Amygdala (tissue), 56 donors: Measurements from ENCODE around the gene SPIB.

Experiments
- DNase-seq, 56 donors: peaks; one replicate each; lab custom pipeline; 2025; lab: John Stamatoyannopoulos, UW

SPIB gene

DNA sequence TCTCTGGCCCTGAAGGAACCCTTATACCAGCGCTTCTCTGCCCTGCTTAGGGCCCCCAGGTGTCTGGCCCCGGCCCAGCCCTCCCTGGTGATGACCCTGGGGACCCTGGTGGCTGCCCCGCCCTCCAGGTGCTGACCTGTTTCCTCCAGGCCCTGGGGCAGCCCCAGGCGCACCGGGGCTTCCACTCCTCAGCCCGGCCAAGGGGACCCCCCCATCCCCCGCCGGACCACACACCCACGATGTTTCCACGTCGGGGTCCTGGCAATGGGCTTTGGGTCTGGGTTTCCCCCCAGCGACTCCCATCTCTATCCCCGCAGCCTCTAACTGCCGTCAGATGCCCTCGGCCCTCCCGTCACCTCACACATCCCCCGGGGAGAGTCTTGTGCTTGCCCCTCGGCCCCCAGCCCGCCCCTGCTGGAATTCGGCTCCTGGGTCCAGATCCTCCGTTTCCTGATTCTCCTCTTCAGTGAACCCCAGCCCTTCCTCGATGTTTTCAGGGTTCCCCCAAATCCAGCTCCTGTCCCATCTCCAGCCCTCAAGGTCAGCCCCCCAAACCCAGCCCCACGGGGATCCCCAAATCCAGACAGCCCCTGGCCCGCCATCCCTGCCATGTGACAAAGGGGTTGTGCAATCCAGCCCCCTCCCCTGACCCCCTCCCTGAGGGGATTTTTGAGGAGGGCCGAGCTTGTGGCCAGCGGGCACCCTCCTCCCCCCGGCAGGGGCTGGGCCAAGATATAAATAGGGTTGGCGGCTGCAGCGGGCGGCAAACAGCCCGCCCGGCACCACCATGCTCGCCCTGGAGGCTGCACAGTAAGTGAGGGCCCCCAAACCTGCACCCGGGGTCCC, at the start of gene SPIB:
Gene SPIB, plus strand, starts transcription at position 763 of the 846 bp plus-strand sequence. Its CDS starts 25 bp downstream, at position 788.
- no peak for DNase-seq

DNA sequence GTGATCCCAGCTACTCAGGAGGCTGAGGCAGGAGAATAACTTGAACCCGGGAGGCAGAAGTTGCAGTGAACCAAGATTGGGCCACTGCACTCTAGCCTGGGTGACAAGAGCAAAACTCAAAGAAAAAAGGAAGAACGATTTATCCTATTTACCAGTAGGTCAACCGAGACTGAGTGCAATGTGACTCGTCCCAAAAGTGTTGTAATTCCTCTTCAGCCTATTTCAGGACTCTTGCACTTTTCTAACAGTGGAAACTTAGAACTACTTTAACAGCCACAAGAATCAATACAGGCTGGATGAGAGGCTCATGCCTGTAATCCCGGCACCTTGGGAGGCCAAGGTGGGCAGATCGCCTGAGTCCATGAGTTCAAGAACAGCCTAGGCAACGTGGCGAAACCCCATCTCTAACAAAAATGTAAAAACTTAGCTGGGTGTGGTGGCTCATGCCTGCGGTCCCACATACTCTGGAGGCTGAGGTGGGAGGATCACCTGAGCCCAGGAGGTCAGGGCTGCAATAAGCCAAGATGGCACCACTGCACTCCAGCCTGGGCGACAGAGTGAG, 46.7 kb upstream of the SPIB start:
- no peak for DNase-seq

DNA sequence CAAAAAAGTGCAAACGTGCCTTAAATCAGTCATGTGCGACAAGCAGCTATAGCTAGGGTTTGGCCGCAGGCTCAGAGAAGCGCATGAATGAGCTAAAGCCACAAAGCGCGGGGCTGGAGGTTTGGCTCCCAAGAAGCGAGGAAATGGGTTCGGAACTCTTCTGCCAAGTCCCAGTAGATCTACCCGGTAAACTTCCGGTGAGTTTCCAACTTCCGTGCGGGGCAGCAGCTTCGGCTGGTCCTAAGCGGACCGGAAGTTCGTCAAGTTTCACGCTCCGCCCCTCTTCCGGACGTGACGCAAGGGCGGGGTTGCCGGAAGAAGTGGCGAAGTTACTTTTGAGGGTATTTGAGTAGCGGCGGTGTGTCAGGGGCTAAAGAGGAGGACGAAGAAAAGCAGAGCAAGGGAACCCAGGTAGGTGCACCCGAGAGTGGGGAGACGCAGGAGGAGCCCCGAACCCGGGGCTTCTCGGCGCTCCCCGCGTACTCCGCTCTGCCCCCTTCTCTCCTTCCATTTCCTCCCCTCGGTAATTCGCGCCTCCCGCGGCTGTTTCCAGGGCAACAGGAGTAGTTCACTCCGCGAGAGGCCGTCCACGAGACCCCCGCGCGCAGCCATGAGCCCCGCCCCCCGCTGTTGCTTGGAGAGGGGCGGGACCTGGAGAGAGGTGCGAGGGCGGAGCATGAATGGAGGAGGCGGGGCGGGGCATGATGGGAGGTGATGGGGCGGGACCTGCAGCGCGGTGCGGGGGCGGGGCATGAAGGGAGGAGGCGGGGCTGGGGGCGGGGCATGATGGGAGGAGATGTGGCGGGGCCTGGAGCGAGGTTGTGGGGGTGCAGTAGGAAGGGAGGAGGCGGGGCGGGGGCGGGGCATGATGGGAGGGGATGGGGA, 42.3 kb upstream of the SPIB start, which contains the start of gene NR1H2:
Gene NR1H2, plus strand, starts transcription at position 292 of the 885 bp plus-strand sequence. CDS start 1,149 bp downstream, outside the sequence.
- DNase-seq, result peak; percentile 47 to 98 (median 93)

DNA sequence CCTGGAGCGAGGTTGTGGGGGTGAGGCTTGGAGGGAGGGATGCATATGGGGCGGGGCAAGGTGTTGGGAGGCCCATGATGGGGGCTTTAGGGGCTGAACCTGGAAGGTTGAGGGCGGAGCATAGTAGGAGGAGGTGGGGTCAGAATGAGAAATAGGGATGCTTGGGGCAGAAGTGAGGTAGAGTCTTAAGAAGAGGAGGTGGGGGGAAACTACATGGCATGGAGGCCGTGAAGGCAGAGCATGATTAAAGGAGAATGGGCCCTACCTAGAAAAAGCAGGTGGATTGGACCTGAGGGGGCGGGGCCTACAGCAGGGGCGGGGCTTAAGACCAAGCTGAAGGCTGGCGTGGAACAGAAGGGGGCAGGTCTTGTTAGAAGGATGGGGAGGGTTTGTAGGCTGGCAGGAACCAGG, 41.7 kb upstream of the SPIB start:
- DNase-seq, result peak in 1 of 56 donors; percentile 38

DNA sequence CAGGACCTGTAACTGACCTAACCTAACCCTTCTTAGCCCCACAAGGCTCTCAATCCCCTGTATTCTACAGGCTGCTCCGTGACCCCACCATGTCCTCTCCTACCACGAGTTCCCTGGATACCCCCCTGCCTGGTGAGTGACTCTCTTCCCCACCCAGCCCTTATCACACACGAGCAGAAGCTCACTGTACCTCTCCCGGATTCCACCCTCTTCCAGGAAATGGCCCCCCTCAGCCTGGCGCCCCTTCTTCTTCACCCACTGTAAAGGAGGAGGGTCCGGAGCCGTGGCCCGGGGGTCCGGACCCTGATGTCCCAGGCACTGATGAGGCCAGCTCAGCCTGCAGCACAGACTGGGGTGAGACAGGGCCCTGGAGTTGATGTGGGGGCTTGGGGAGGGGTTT, 41.2 kb upstream of the SPIB start:
- no peak for DNase-seq

DNA sequence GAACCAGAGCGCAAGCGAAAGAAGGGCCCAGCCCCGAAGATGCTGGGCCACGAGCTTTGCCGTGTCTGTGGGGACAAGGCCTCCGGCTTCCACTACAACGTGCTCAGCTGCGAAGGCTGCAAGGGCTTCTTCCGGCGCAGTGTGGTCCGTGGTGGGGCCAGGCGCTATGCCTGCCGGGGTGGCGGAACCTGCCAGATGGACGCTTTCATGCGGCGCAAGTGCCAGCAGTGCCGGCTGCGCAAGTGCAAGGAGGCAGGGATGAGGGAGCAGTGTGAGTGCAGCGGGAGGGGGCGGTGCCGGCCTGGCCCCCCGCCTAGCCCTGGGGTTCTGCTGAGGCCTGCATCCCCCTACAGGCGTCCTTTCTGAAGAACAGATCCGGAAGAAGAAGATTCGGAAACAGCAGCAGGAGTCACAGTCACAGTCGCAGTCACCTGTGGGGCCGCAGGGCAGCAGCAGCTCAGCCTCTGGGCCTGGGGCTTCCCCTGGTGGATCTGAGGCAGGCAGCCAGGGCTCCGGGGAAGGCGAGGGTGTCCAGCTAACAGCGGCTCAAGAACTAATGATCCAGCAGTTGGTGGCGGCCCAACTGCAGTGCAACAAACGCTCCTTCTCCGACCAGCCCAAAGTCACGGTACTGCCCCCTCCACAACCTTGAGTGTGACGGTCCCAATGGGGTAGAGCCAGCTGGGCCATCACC, 40.4 kb upstream of the SPIB start:
- DNase-seq, result no peak

DNA sequence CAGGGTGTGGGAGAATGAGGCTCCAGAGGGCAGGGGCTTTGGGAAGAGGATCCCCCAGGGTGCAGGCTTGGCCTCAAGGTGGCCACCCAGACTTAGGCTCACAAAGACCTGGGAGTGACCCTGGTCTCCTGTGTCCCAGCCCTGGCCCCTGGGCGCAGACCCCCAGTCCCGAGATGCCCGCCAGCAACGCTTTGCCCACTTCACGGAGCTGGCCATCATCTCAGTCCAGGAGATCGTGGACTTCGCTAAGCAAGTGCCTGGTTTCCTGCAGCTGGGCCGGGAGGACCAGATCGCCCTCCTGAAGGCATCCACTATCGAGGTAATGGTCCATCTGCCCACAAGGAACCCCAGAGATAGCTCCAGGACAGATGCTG, 39.9 kb upstream of the SPIB start:
- no peak for DNase-seq

DNA sequence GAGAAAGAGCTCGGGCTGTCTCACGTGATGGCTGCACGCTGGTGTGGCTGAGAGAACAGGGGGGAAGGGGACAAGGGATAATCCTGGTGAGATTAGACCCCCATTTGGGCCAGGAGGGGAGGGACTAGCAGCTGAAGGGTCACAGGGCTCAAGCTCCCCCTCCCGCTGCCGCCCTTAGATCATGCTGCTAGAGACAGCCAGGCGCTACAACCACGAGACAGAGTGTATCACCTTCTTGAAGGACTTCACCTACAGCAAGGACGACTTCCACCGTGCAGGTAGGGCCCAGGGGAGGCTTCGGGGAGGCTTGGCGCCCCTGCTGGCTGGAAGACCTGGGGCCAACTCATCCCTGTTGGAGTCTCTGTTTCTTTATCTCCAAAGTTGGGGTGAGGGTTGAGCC, 39.1 kb upstream of the SPIB start:
- no peak for DNase-seq

DNA sequence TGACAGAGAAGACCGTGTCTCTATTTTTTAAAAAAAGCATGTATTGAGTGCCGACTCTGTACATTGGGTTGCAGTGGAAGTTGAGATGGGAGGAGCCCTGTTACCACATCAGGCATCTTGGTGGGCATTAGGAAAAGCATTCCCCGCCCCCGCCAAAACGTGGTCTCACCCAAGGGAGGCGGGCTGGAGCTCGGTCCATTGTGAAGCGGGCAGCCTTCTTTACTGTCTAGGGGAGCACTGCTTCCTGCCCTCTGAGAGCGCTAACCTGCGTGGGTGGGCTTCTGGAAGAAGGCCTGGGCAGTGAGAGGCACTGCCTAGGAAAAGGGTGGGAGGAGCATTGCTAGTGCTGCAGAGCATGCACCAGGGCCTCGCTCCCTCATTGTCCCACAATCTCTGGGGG, 38.6 kb upstream of the SPIB start:
- DNase-seq, result no peak

DNA sequence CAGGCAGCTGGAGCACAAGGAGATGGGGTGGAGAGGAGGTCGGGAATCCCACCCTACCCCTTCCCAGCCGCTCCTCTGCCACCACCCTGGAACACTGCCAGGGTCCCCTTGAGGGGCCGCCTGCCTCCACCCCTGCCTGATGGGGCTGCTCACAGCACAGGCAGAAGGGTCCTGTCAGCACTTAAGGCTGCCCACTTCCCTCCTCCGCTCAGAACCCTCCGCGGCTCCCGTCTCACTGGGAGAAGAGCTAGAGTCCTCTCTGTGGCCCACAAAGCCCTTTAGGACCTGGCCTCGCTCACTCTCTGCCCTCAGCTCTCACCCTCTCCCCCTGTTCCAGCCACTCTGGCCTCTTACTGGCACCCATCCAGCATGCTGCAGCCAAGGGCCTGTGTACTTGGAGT, 38.0 kb upstream of the SPIB start:
- DNase-seq, result peak in 1 of 56 donors; percentile 18

DNA sequence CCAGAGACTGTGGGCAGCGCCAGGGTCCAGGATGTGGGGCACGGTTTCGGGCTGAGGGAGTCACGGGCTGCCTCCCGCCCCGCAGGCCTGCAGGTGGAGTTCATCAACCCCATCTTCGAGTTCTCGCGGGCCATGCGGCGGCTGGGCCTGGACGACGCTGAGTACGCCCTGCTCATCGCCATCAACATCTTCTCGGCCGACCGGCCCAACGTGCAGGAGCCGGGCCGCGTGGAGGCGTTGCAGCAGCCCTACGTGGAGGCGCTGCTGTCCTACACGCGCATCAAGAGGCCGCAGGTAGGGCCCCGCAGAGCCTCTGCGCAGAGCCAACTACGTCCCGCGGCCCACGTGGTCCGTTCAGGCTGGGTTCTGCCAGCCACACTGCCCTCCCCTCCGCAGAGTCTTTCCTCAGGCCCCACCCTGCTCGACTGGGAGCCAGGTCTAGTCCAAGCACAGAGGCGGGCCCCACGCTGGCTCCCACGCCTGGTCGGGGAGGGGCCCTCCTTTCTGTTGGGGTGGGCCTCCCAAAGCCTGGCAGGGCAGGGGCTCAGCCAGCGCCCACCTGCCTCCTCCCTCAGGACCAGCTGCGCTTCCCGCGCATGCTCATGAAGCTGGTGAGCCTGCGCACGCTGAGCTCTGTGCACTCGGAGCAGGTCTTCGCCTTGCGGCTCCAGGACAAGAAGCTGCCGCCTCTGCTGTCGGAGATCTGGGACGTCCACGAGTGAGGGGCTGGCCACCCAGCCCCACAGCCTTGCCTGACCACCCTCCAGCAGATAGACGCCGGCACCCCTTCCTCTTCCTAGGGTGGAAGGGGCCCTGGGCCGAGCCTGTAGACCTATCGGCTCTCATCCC, 36.6 kb upstream of the SPIB start:
- no peak for DNase-seq

DNA sequence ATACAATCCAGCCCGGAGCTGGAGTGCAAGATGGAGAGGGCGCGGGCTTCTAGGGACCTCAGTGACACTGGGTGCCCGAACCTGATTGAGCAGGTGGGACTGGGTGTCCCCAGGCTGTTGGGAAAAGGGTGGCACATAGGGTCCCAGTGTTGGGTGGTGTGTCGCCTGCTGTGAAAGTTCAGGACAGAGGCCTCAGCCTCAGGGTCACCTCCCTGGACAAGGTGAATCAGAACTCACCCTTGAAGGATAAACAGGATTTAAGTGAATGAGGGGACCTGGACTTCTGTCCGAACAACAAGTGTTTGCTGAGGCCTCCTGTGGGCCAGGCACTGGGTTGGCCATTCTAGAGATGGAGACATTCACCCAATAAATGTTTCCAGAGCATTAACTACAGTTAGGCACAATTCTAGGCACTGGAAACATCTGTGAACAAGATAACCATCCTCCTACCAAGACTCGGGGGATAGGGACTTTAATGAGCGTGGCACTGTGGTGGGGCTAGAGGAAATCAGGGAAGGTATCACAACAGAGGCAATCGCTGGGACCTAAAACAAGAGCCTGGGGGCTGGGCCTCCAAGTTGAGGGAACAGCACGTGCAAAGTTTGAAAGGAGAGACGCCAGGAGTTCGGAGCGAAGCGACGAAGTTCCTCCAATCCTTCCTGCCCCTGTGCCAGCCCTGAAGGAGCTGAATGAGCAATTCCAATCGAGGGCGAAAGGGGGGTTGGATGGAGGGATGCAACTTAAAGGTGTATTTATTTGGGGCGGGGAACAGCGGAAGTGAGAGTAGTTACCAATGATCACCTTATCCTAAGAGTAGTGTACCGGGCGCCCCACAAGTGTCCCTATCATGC, 35.5 kb upstream of the SPIB start:
- peak in 1 of 56 donors; percentile 52 for DNase-seq

DNA sequence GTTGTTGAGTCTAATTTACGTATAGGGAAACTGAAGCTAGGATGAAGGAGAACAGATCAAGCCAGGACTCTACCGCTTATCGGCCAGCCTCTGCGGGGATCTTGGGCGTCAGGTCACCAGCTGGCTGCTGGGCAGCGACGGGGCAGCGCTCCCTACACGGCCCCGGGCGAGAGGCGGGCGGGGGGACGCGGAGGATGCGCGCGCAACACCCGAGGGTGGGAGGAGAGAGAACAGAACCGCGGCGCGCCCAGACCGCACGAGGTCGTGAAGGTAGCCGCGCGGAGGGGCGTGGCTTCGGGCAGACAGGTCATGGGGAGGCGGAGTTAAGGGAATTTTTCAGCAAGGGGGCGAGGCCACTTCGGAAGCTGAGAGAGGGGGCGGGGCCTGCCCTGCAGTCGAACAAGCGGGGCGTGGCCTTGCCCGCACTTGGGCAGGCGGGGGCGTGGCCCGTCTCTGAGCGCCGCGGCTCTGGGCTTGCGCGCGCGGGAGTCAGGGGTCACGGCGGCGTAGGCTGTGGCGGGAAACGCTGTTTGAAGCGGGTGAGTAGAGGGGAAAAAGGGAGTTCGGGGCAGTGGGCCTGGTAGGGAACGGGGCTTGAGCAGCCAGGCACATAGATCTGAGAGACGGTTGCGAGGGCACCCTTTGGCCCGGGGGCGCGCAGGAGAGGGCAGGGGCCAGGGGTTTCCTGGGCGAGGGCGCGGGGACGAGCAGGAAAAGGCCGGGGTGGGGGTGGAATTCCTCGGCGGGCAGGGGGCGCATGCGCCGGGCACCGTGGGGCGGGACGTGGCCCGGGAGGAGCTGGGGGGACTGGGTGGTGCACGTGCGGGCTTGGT, 34.7 kb upstream of the SPIB start, which contains the start of gene POLD1:
Gene POLD1, plus strand, starts transcription at position 496 of the 833 bp plus-strand sequence. CDS start 14,505 bp downstream, outside the sequence.
- DNase-seq, result peak; percentile 47 to 96 (median 88)

DNA sequence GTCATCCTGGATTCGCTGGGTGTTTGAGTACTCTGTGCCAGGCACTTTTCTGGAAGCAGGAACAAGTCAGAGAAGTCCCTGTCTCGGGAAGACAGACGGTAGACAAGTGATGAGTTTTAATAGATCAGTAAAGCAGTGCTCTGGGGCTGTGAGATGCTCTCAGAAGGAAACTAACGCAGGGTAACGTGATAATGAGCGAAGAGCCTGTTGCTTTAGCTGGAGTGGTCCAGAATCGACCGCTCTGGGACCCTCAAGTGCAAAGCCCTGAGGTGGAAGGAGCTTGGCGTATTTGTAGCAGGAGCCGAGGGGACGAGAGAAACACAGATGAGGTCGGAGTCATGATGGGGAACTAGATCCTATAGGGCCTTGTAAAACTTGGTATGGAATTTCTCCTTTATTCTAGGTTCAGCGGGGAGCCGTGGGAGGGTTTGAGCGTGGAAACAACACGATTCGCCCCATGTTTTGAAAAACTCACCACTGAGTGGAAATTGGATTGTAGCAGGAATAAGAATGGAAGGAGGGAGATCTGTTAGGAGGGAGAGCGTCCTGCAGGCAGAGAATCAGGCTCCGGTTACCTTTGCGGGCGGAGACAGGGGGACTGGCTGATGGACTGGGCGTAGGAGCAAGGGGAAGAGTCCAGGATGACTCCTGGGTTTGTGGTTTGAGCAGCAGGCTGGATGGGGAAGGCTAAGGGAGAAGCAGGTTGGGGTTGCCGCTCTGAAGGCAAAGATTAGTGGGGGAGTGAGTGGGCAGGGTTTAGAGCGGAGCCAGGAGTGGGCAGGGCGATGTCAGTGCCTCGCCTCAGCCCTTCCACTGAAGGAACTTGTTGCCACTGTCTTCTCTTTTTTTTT, 33.8 kb upstream of the SPIB start:
- DNase-seq, result no peak

DNA sequence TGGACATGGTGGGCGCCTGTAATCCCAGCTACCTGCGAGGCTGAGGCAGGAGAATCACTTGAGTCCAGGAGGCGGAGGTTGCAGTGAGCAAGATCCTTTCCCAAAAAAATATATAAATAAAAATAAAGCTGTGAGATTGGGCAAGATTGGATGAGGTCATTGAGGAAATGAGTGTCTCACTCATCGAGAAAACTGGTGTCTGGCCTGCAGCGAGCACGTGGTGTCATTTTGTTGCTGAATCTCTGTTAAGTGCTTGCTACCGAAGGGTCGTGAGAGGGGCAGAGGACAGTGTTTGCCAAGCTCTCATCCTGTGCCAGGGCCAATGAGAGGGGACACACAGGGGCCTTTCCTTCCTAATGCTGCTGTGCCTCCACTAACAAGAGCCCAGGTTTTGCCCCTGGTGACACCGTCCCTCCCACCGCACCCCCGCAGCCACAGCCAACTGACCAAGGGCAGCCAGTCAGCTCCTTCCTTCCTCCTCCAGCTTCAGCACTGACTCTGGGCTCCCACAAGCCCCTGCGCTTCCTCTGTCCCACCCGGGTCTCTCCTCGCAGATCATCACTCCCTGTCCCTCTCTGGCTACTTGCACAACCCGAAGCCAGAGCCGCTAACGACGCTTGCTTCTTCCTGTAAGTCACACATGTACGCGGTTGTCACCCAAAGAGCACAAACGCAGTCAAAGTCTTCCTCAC, 31.4 kb upstream of the SPIB start:
- peak in 12 of 56 donors; percentile 4 to 27 (median 13) for DNase-seq

DNA sequence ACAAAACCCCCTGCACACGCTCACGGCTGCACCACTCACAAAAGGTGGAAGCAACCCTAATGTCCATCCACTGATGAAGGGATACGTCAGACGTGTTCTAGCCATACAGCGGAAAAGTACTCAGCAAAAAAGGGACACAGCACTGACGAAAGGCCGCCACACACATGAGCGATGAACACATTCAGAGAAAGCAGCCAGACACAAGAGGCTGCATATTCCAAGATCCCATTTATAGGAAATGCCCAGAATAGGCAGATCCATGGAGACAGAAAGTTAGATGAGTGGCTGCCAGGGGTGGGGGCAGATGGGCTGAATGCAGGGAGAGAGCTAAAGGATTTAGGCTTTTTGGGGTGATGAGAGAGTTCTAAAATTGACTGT, 30.9 kb upstream of the SPIB start:
- peak in 1 of 56 donors; percentile 5 for DNase-seq
